CD8-positive, alpha-beta memory T cell (primary cell): ENCODE measurements around the gene PPP1R27. TPM values are rescaled to one million over a fixed set of nuclear protein-coding genes. Genes with fewer than 3 reads are reported as not detected.
A peak's percentile ranks its signal among the peaks of the same experiment; 100 is the strongest.

Source experiments
- CTCF ChIA-PET: fragments of 350-600 bp; sonication (Branson Sonifier 250); formaldehyde crosslinking; loops from one replicate; lab custom pipeline; 2021; ENCODE audit warnings: antibody characterized with exemption; lab: Charles Lee
- POLR2A ChIA-PET: fragments of 350-600 bp; sonication (Branson Sonifier 250); formaldehyde crosslinking; loops from one replicate; lab custom pipeline; 2021; ENCODE audit warnings: antibody characterized with exemption; lab: Charles Lee
- DNase-seq, 5 donors: peaks; one replicate each; pipeline versions ENCODE4 v3.0.0 to v3.0.0-alpha.2; 2020 to 2022; ENCODE audit warnings: mixed read lengths in 1 of 5
- H3K27ac ChIP-seq: one replicate; pipeline ENCODE4 v1.7.0; 2013; ENCODE audit warnings: low read depth, mild to moderate bottlenecking, low read length, moderate library complexity
- H3K27me3 ChIP-seq: 2 replicates; pipeline ENCODE4 v1.7.0; 2013; ENCODE audit warnings: low read length, mild to moderate bottlenecking; ENCODE audit not compliant: insufficient read depth, poor library complexity, severe bottlenecking
- H3K36me3 ChIP-seq: 2 replicates; pipeline ENCODE4 v1.7.0; 2013; ENCODE audit warnings: mild to moderate bottlenecking, low read length, moderate library complexity; ENCODE audit not compliant: insufficient read depth
- H3K4me1 ChIP-seq: 2 replicates; pipeline ENCODE4 v1.7.0; 2013; ENCODE audit warnings: mild to moderate bottlenecking, low read length, moderate library complexity; ENCODE audit not compliant: insufficient read depth
- H3K4me3 ChIP-seq: 2 replicates; pipeline ENCODE4 v1.7.0; 2013; ENCODE audit warnings: mild to moderate bottlenecking, low read length
- H3K9me3 ChIP-seq: 2 replicates; pipeline ENCODE4 v1.7.0; 2013; ENCODE audit warnings: mild to moderate bottlenecking, low read length
- H3K27ac Mint-ChIP-seq, 8 donors: one replicate each; pipeline ENCODE4 v1.8.0; 2020 to 2021; ENCODE audit warnings: mixed read lengths in 8 of 8, mild to moderate bottlenecking in 6 of 8, inconsistent platforms in 3 of 8, moderate library complexity in 3 of 8
- H3K27me3 Mint-ChIP-seq, 2 donors: one replicate each; pipeline ENCODE4 v1.8.0; 2020 to 2021; ENCODE audit warnings: mixed read lengths in 2 of 2, mild to moderate bottlenecking in 1 of 2, moderate library complexity in 1 of 2
- H3K36me3 Mint-ChIP-seq, 3 donors: one replicate each; pipeline ENCODE4 v1.8.0; 2020 to 2021; ENCODE audit warnings: mixed read lengths in 3 of 3, inconsistent platforms in 1 of 3, mild to moderate bottlenecking in 1 of 3
- H3K4me1 Mint-ChIP-seq, 3 donors: one replicate each; pipeline ENCODE4 v1.8.0; 2020 to 2021; ENCODE audit warnings: mixed read lengths in 3 of 3, inconsistent platforms in 1 of 3, mild to moderate bottlenecking in 1 of 3
- H3K4me3 Mint-ChIP-seq, 7 donors: one replicate each; pipeline ENCODE4 v1.8.0; 2020 to 2021; ENCODE audit warnings: mixed read lengths in 7 of 7, mild to moderate bottlenecking in 6 of 7, moderate library complexity in 4 of 7, inconsistent platforms in 2 of 7
- H3K9me3 Mint-ChIP-seq, 5 donors: one replicate each; pipeline ENCODE4 v1.8.0; 2020 to 2022; ENCODE audit warnings: mixed read lengths in 5 of 5, mild to moderate bottlenecking in 3 of 5, moderate library complexity in 2 of 5, inconsistent platforms in 1 of 5
- polyA plus RNA-seq: library from polyadenylated mRNA; unstranded; fragments of 300-500 nt; fragmentation: Illumina TruSeq; gene quantifications from one replicate; pipeline ENCODE4 v1.2.3, GENCODE V29; 2021
- total RNA-seq, 2 experiments: library from RNA; stranded (reverse); gene quantifications; one replicate each; pipeline ENCODE4 v1.2.3, GENCODE V29; 2021

Gene PPP1R27
- total and polyA plus RNA-seq, 3 experiments from 2014 or later, result not detected

DNA sequence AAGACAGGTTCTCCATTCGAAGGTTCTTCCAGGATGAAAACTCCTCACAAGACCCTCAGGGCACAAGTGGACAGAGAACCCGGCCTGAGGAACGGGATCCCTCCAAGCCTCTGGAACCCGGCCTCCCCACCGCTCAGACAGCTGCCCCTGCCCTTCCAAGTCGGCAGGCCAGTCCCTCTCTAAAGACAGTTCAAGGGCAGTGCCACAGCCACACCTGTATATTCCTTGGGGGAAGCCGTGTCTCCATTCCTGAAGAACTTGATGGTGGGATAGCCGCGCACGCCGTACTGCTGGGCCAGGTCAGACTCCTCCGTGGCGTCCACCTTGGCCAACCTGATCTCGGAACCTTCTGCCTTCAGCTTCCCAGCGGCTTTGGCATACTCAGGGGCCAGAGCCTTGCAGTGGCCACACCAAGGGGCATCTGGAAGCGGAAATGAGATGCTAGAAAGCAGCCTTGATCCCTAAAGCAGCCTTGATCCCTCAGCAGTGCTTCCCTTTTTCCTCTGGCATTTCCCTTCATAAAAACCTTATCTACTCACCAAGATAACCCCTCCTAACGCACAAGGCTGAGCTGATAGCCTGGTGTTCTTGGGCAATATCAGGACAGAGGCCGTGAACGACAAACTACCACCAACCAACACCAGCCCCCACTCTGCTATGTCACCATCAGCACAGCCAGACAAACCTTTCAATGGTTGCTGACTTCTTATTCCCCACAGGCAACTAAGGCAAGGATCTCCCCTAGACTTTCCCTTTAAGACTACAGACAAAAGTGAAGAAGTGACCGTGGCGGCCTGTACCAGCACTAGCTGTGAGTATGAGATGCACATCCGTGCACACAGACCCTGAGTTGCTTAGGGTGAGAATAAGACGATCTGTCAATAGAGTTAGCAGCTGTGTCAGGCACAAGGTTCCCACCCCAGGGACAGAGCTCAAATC, 24.4 kb upstream of the PPP1R27 start:
- H3K9me3 Mint-ChIP-seq, result no peaks in the 10 kb centered on the region
- H3K27ac Mint-ChIP-seq, result peak overlapping the region; percentile 50 to 96 (median 94)
- peak overlapping the region; percentile 84 to 96 (median 93) for H3K4me3 Mint-ChIP-seq
- DNase-seq, result no peak
- peak overlapping the region; percentile 60 for H3K4me3 ChIP-seq
- no peaks in the 10 kb centered on the region for H3K27me3 ChIP-seq
- ChIA-PET POLR2A (interaction anchor here (0.5 to 1.4 kb wide), 5 partner anchors 8 to 28 kb away, joined by 3 to 7 read pairs (median 5); partner anchors contain the start of gene MCRIP1), CTCF (interaction anchor here (0.6 to 1.5 kb wide), 4 partner anchors 10 to 157 kb away, joined by 3 read pairs; no protein-coding TSS in a partner anchor)
- H3K27ac ChIP-seq, result peak overlapping the region; percentile 73
- H3K9me3 ChIP-seq, result no peaks in the 10 kb centered on the region
- peaks cover 0 to 8% of the 10 kb centered on the region in 2 donors for H3K27me3 Mint-ChIP-seq
- H3K4me1 ChIP-seq, result peaks cover 30% of the 10 kb centered on the region
- H3K4me1 Mint-ChIP-seq, result peaks cover 27 to 63% (median 39%) of the 10 kb centered on the region in 3 donors
- H3K36me3 ChIP-seq, result peaks cover 25% of the 10 kb centered on the region
- peaks cover 0 to 55% (median 0%) of the 10 kb centered on the region in 3 donors for H3K36me3 Mint-ChIP-seq

DNA sequence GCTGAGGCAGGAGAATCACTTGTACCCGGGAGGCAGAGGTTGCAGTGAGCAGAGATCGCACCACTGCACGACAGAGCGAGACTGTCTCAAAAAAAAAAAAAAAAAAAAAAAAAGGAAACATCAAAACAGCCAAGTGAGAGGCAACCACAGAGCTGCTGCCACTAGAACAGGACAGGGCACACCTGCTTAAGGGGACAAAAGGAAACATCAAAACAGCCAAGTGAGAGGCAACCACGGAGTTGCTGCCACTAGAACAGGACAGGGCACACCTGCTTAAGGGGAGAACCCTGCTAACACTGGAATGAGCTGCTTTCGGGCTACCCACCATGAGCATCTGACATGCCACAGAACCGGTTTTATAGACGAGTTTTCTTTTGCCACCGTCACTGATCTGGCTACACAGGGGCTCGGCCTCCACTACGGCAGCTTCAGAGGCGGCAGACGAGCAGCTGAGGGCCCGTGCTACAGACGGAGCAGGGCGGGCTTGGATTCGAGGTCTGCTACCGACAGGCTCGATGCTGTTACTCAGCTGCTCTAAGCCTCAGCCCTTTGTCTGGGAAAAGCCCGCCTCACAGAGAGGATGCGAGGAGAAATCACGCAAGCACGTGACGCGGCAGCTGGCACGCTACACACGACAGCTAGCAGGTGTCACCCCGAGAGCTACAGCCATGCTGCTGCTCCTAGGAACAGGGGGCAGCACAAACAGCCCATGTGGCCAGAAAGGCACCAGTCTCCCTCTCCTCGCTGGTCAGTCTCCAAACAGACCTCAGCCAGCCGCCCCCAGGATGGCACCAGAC, 23.5 kb upstream of the PPP1R27 start:
- H3K27me3 ChIP-seq, result no peaks in the 10 kb centered on the region
- H3K36me3 ChIP-seq, result peaks cover 28% of the 10 kb centered on the region
- Mint-ChIP-seq H3K27me3 (peaks cover 0 to 8% of the 10 kb centered on the region in 2 donors), H3K36me3 (peaks cover 0 to 60% (median 0%) of the 10 kb centered on the region in 3 donors), H3K4me3 (peak overlapping the region; percentile 32 to 96 (median 66)), H3K27ac (peak overlapping the region in 2 of 8 donors; percentile 9 to 95), H3K4me1 (peaks cover 23 to 55% (median 35%) of the 10 kb centered on the region in 3 donors), H3K9me3 (no peaks in the 10 kb centered on the region)
- peaks cover 30% of the 10 kb centered on the region for H3K4me1 ChIP-seq
- ChIA-PET POLR2A (interaction anchor here (0.5 to 1.2 kb wide), 2 partner anchors 15 to 28 kb away, joined by 3 to 5 read pairs; no protein-coding TSS in a partner anchor), CTCF (interaction anchor here (1.2 to 1.5 kb wide), 2 partner anchors 11 to 156 kb away, joined by 3 read pairs; no protein-coding TSS in a partner anchor)
- no peak for DNase-seq
- H3K27ac ChIP-seq, result peak overlapping the region; percentile 73
- no peaks in the 10 kb centered on the region for H3K9me3 ChIP-seq
- H3K4me3 ChIP-seq, result peak overlapping the region; percentile 60

DNA sequence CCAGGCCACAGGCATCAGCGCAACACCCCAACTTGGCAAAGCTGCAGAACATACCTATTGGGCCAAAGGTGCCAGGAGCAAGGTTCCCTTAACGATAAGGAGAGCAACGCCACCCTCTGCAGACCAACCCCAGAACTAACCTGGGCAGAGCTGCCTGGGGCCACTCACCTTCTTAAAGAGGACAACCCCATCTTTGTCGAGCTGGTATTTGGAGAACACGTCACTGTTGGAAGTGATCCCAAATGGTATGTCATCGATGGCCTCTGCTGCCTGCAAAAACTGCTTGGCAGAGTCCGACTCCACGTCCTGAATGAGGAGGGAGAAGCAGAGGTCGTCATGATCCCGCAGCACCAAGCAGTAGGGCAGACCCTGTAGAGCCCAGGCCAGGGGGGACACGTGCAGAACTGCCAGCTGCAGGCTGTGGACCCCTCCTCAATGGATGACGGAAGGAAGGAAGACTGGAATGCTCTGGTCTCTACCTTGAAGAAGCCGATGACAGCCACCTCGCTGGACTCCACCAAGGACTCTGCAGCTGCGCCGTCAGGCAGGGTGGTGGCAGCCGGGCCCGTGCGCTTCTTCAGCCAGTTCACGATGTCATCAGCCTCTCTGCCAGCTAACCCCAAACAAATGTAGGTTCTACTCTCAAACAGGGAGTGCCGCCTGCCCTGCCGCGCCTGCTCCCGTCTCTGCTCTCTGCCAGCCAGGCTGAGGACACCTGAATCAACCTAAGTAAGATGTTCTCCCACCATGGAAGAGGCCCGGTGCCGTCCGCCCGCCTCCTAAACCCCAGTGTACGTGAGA, 20.3 kb upstream of the PPP1R27 start:
- H3K4me1 Mint-ChIP-seq, result peaks cover 9 to 34% (median 20%) of the 10 kb centered on the region in 3 donors

DNA sequence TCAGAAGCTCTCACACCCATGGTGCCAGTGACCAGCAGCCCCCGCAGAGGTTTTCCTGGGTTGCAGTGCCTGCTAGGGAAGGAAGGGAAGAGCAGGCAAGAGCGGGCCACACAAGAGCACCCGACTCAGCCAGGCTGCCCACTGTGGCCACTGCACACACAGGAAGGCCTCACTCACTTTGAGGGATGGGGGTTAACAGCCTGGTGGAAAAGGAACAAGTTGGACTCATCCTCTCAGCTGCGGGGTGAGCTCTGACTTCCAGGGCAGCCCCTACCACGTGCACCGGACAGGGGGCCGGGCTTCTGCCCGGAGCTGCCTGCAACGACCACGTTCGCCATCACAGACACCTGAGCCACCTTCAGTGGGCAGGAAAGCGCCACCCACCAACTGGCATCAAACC, 17.4 kb upstream of the PPP1R27 start:
- H3K27ac ChIP-seq, result no peak overlapping the region
- no peaks in the 10 kb centered on the region for H3K9me3 ChIP-seq
- peaks cover 0 to 60% (median 1%) of the 10 kb centered on the region in 3 donors for H3K36me3 Mint-ChIP-seq
- no peak for DNase-seq
- H3K9me3 Mint-ChIP-seq, result no peaks in the 10 kb centered on the region
- CTCF ChIA-PET, result no interaction called here
- no peak overlapping the region for H3K4me3 ChIP-seq
- H3K36me3 ChIP-seq, result peaks cover 36% of the 10 kb centered on the region
- H3K27me3 Mint-ChIP-seq, result no peaks in the 10 kb centered on the region
- no peaks in the 10 kb centered on the region for H3K27me3 ChIP-seq
- peaks cover 2 to 8% (median 5%) of the 10 kb centered on the region in 3 donors for H3K4me1 Mint-ChIP-seq
- POLR2A ChIA-PET, result interaction anchor here (1.1 kb wide), 1 partner anchor 8 kb away, joined by 7 read pairs; no protein-coding TSS in a partner anchor
- H3K27ac Mint-ChIP-seq, result peak overlapping the region in 1 of 8 donors; percentile 43
- no peaks in the 10 kb centered on the region for H3K4me1 ChIP-seq
- no peak overlapping the region for H3K4me3 Mint-ChIP-seq

More for the DNA sequence above, 20.3 kb upstream of the PPP1R27 start:
- H3K9me3 ChIP-seq, result no peaks in the 10 kb centered on the region
- H3K4me3 ChIP-seq, result no peak overlapping the region
- H3K36me3 ChIP-seq, result peaks cover 37% of the 10 kb centered on the region
- H3K27me3 ChIP-seq, result no peaks in the 10 kb centered on the region
- Mint-ChIP-seq H3K9me3 (no peaks in the 10 kb centered on the region), H3K4me3 (no peak overlapping the region), H3K27me3 (no peaks in the 10 kb centered on the region), H3K36me3 (peaks cover 0 to 72% (median 0%) of the 10 kb centered on the region in 3 donors), H3K27ac (peak overlapping the region in 1 of 8 donors; percentile 24)
- peaks cover 22% of the 10 kb centered on the region for H3K4me1 ChIP-seq
- CTCF ChIA-PET, result interaction anchor here (1.0 kb wide), 1 partner anchor 14 kb away, joined by 3 read pairs; no protein-coding TSS in a partner anchor
- no peak overlapping the region for H3K27ac ChIP-seq
- POLR2A ChIA-PET, result interaction anchor here (0.7 kb wide), 1 partner anchor 12 kb away, joined by 3 read pairs; no protein-coding TSS in a partner anchor
- DNase-seq, result no peak

DNA sequence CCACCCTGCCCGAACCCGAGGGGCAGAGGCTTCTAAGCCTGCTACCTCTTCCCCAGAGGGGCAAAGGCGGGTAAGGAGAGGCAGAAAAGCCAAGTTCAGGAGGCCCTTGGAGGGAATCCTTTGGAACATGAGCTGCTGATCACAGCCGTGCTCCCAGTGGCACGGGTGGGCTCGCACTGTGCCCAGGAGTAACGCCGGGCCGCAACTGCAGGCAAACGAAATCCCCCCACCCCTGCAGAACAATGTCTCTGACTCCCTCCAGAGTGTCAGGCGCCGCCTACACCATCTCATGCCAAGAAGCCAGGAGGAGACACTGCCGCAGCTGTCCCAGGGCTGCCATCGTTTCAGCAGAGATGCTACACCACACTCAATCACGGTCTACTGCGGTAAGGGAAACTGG, 16.6 kb upstream of the PPP1R27 start:
- Mint-ChIP-seq H3K4me1 (peaks cover 2 to 7% (median 5%) of the 10 kb centered on the region in 3 donors), H3K9me3 (no peaks in the 10 kb centered on the region), H3K36me3 (peaks cover 0 to 68% (median 1%) of the 10 kb centered on the region in 3 donors), H3K27me3 (no peaks in the 10 kb centered on the region), H3K4me3 (no peak overlapping the region), H3K27ac (peak overlapping the region in 1 of 8 donors; percentile 92)
- H3K4me1 ChIP-seq, result no peaks in the 10 kb centered on the region
- POLR2A ChIA-PET, result interaction anchor here (1.1 kb wide), 1 partner anchor 8 kb away, joined by 7 read pairs; no protein-coding TSS in a partner anchor
- no peaks in the 10 kb centered on the region for H3K9me3 ChIP-seq
- no peak for DNase-seq
- H3K4me3 ChIP-seq, result no peak overlapping the region
- H3K27ac ChIP-seq, result no peak overlapping the region
- CTCF ChIA-PET, result no interaction called here
- H3K27me3 ChIP-seq, result no peaks in the 10 kb centered on the region
- peaks cover 43% of the 10 kb centered on the region for H3K36me3 ChIP-seq

DNA sequence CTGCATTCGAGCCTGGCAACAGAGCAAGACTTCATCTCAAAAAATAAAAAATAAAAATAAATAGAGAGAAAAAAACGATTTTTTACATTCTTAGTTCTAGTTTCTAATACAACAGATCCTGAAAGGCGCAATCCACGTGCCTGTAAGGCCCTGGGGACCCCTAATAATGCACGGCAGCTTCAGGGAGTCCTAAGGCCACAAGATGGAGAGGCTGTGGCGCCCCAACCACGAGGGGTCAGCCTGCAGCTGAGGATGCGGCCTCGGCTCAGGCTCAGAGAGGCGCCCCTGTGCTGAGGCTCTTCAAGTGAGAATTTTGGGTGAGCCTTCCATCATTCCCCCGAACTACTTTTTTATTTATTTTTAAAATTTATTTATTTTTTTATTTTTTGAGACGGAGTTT, 14.6 kb upstream of the PPP1R27 start:
- peaks cover 0 to 70% (median 1%) of the 10 kb centered on the region in 3 donors for H3K36me3 Mint-ChIP-seq
- ChIA-PET CTCF (no interaction called here), POLR2A (interaction anchor here (0.7 kb wide), 1 partner anchor 65 kb away, joined by 3 read pairs; no protein-coding TSS in a partner anchor)
- H3K27ac Mint-ChIP-seq, result no peak overlapping the region
- no peaks in the 10 kb centered on the region for H3K9me3 Mint-ChIP-seq
- no peaks in the 10 kb centered on the region for H3K9me3 ChIP-seq
- no peak for DNase-seq
- H3K36me3 ChIP-seq, result peaks cover 54% of the 10 kb centered on the region
- H3K4me1 Mint-ChIP-seq, result peaks cover 0 to 3% (median 0%) of the 10 kb centered on the region in 3 donors
- H3K4me3 ChIP-seq, result no peak overlapping the region
- H3K27ac ChIP-seq, result no peak overlapping the region
- H3K4me1 ChIP-seq, result no peaks in the 10 kb centered on the region
- no peak overlapping the region for H3K4me3 Mint-ChIP-seq
- H3K27me3 Mint-ChIP-seq, result no peaks in the 10 kb centered on the region
- H3K27me3 ChIP-seq, result no peaks in the 10 kb centered on the region
